ENCODE results near the gene NBAS. TPM values are rescaled to one million over a fixed set of nuclear protein-coding genes. Genes with fewer than 3 reads are reported as not detected.

Gene NBAS
- polyA plus RNA-seq, 4 donors: 26.0 to 67.2 (median 33.6) TPM

DNA sequence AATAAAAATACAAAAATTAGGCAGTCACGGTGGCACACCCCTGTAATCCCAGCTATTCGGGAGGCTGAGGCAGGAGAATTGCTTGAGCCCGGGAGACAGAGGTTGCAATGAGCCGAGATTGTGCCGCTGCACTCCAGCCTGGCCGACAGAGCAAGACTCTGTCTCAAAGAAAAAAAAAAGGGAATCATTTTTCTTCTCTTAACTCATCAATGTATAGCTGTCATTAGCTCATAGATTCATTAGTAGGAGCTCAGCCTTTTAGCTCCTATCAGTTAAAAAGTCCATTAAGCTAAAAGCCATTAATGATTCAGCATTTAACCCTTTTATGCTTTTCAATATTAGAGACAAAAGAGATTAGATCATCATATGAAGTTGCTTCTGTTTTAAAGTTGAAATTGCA lies 5.8 kb upstream of the NBAS start:
- DNase-seq: no peak
- peaks cover 0 to 7% (median 0%) of the 10 kb centered on the region in 3 donors for H3K4me1 ChIP-seq (ENCODE audit: control insufficient read depth in 3 of 3, insufficient read depth in 2 of 3, low read depth in 1 of 3, low read length in 2 of 3)
- H3K36me3 ChIP-seq (ENCODE audit: control insufficient read depth in 3 of 3, insufficient read depth in 2 of 3, low read depth in 1 of 3, low read length in 3 of 3): no peaks in the 10 kb centered on the region
- 90 to 94% (median 93%) methylated on average over 6 of the region's 6 CpGs for WGBS, 3 donors
- no peak for FAIRE-seq
- no peak overlapping the region for H3K4me3 ChIP-seq (ENCODE audit: low read depth in 1 of 3, low read length in 3 of 3)
- H3K27me3 ChIP-seq (ENCODE audit: control insufficient read depth in 3 of 3, insufficient read depth in 3 of 3, low read length in 3 of 3): no peaks in the 10 kb centered on the region
- no peak overlapping the region for H3K27ac ChIP-seq (ENCODE audit: low read depth in 1 of 3, low read length in 2 of 3)
- no peaks in the 10 kb centered on the region for H3K9me3 ChIP-seq (ENCODE audit: control insufficient read depth in 2 of 2, insufficient read depth in 1 of 2, low read depth in 1 of 2, low read length in 1 of 2)

DNA sequence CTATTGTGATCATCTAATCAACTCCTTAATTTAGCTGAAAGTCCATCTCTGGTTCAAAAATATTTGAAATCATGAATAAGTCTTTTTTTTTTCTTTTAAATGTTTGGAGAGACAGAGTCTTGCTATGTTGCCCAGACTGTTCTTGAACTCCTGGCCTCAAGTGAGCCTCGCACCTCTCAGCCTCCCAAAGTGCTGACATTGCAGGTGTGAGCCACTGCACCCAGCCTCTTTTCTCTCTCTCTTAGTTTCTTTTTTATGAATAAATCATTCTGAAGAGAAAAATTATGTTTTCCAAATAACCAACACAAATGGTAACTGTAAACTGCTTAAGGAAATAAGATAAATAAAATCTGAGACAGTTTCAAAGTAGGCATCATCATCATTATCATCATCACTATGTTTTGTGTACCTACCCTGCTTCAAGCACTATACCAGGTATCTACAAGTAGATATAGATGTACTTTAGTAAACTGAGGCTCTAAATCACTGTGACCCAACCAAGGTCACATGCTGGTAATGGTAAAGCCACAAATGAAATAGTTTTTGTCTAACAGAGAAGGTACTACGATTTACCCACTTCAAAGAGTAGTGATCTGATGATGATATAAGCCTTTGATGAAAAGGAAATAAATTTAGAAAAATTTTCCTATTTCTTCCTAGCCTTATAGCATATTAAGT lies 5.0 kb upstream of the NBAS start:
- Histone ChIP-seq H3K4me3 (ENCODE audit: low read depth in 1 of 3, low read length in 3 of 3) (no peak overlapping the region), H3K27ac (ENCODE audit: low read depth in 1 of 3, low read length in 2 of 3) (no peak overlapping the region), H3K36me3 (ENCODE audit: control insufficient read depth in 3 of 3, insufficient read depth in 2 of 3, low read depth in 1 of 3, low read length in 3 of 3) (no peaks in the 10 kb centered on the region), H3K9me3 (ENCODE audit: control insufficient read depth in 2 of 2, insufficient read depth in 1 of 2, low read depth in 1 of 2, low read length in 1 of 2) (no peaks in the 10 kb centered on the region), H3K27me3 (ENCODE audit: control insufficient read depth in 3 of 3, insufficient read depth in 3 of 3, low read length in 3 of 3) (no peaks in the 10 kb centered on the region), H3K4me1 (ENCODE audit: control insufficient read depth in 3 of 3, insufficient read depth in 2 of 3, low read depth in 1 of 3, low read length in 2 of 3) (peaks cover 0 to 7% (median 0%) of the 10 kb centered on the region in 3 donors)
- FAIRE-seq: no peak
- no peak for DNase-seq
- WGBS, 3 donors: 32 to 36% (median 35%) methylated on average over 2 of the region's 2 CpGs

DNA sequence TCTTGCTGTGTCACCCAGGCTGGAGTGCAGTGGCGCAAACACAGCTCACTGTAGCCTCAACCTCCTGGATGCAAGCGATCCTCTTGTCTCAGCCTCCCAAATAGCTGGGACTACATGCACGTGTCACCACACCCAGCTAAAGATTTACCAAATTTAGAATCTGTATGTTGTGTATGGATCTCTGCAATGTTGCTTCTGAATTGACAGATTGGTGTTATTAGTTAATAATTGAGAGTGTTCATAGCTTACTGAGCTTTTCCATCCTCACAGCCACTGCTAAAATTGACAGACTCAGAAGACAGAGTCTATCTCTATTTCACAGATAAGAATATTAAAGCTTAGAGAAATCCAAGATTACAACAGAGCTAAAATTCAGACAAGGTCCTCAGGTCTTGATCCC lies 4.3 kb upstream of the NBAS start:
- 78 to 88% (median 81%) methylated on average over 3 of the region's 3 CpGs for WGBS, 3 donors

DNA sequence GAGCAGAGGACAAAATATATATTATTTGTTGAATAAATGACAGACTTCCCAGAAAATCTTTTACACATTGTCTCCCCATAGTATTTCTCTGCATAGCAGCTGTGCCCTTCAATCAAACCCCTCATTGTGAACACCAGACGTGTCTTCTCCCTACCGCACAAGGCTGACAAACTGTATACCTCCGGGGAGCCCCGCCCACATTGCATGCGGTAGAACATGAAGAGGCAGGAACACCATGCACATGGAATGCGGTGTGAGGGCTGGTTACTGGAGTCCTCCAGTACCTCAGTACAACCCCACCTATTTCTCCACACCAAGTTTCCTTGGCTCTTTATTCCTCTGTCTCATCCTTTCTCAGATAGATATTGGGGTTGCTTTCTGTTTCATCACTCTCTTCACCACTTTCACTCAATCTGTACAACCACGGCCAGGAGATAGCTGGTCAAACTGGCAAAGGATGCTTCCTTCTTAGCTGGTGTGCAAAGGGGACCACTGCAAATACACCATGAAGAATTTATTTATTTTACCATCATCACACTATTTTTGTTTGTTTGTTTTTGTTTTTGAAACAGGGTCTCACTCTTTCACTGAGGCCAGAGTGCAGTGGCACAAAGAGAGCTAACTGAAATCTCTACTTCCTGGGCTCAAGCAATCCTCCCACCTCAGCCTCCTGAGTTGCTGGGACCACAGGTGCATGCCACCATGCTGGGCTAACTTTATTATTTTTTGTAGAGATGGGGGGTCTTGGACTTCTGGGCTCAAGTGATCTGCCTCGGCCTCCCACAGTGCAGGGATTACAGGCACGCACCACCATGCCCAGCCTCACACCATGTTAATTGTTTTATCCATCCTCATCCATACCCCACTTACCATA lies 2.3 kb upstream of the NBAS start:
- FAIRE-seq (no peak), DNase-seq (no peak)
- Histone ChIP-seq H3K36me3 (ENCODE audit: control insufficient read depth in 3 of 3, insufficient read depth in 2 of 3, low read depth in 1 of 3, low read length in 3 of 3) (no peaks in the 10 kb centered on the region), H3K4me1 (ENCODE audit: control insufficient read depth in 3 of 3, insufficient read depth in 2 of 3, low read depth in 1 of 3, low read length in 2 of 3) (peaks cover 2 to 18% (median 9%) of the 10 kb centered on the region in 3 donors), H3K27me3 (ENCODE audit: control insufficient read depth in 3 of 3, insufficient read depth in 3 of 3, low read length in 3 of 3) (no peaks in the 10 kb centered on the region), H3K4me3 (ENCODE audit: low read depth in 1 of 3, low read length in 3 of 3) (no peak overlapping the region), H3K27ac (ENCODE audit: low read depth in 1 of 3, low read length in 2 of 3) (no peak overlapping the region), H3K9me3 (ENCODE audit: control insufficient read depth in 2 of 2, insufficient read depth in 1 of 2, low read depth in 1 of 2, low read length in 1 of 2) (no peaks in the 10 kb centered on the region)
- 67 to 87% (median 84%) methylated on average over 9 of the region's 9 CpGs for WGBS, 3 donors

More for the DNA sequence above, 4.3 kb upstream of the NBAS start:
- Histone ChIP-seq H3K4me1 (ENCODE audit: control insufficient read depth in 3 of 3, insufficient read depth in 2 of 3, low read depth in 1 of 3, low read length in 2 of 3) (peaks cover 0 to 7% (median 0%) of the 10 kb centered on the region in 3 donors), H3K27me3 (ENCODE audit: control insufficient read depth in 3 of 3, insufficient read depth in 3 of 3, low read length in 3 of 3) (no peaks in the 10 kb centered on the region), H3K4me3 (ENCODE audit: low read depth in 1 of 3, low read length in 3 of 3) (no peak overlapping the region), H3K36me3 (ENCODE audit: control insufficient read depth in 3 of 3, insufficient read depth in 2 of 3, low read depth in 1 of 3, low read length in 3 of 3) (no peaks in the 10 kb centered on the region), H3K27ac (ENCODE audit: low read depth in 1 of 3, low read length in 2 of 3) (no peak overlapping the region), H3K9me3 (ENCODE audit: control insufficient read depth in 2 of 2, insufficient read depth in 1 of 2, low read depth in 1 of 2, low read length in 1 of 2) (no peaks in the 10 kb centered on the region)
- DNase-seq: no peak
- no peak for FAIRE-seq

DNA sequence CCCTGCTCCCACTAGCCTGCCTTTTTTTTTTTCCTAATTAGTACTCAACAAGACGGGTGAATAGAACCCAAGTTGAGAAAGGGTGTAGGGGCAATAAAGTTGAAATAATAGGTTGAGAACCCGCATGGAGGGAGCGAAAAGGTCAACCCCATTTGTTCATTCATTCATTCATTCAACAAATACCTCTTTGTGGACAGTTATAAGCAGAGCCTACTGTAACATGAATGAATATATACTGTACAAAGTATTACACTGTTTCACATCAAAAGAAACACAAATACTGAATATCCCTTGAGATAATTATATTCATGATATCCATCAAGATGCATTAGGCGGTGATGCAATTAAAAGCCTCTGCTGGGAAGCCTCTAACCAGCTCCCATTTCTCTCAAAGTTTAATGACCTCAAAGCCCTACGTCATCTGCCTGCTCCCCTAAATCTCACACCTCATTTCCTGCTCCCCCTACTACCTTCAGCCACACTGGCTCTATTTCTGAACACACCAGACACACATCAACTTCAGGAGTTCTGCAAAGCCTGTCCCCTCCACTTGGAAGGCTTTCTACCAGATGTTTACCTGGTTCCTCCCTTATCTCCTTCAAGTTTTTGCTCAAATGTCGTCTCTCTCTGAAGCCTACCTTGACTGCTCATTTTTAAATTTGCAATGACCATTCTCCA lies 1.4 kb upstream of the NBAS start:
- no peak for FAIRE-seq
- H3K4me3 ChIP-seq (ENCODE audit: low read depth in 1 of 3, low read length in 3 of 3): peak overlapping the region in 1 of 3 donors; percentile 82

DNA sequence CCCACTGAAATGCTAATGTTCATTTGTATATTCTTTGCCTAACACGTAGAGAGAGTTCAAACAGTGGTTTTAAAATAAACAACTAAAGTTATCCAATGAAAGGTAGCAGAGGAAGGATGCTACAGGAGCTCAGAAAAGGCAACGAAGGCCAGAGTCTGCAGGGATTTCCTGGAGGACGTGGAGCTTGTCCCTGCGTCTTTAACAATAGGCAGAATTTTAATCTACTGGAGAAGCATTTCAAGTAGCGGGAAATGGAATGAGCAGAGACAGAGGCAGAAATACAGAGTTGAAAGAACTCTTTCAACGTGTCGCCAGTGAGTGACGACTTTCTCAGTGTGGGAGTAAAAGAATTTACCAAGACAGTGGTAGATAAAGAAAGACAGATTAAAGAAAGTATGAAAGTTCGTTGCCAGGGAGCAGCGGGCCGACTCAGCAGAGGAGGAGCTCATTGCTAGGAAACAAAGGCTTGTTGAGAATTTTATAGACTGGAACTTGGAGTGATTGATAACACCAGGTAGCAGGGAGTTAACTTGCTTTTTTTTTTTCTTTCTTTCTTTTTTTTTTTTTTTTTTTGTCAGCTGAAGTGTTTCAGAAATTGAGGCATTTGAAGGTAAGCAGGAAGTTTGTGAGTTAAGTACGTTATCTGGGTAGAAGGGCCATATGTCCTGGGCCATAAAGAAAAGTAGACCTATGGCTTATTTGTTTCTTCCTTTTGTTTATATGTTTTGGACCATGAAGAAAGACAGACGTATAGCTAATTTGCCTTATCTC lies 625 bp upstream of the NBAS start:
- Histone ChIP-seq H3K36me3 (ENCODE audit: control insufficient read depth in 3 of 3, insufficient read depth in 2 of 3, low read depth in 1 of 3, low read length in 3 of 3) (no peaks in the 10 kb centered on the region), H3K27me3 (ENCODE audit: control insufficient read depth in 3 of 3, insufficient read depth in 3 of 3, low read length in 3 of 3) (no peaks in the 10 kb centered on the region), H3K4me3 (ENCODE audit: low read depth in 1 of 3, low read length in 3 of 3) (peak overlapping the region; percentile 82 to 94 (median 84)), H3K27ac (ENCODE audit: low read depth in 1 of 3, low read length in 2 of 3) (peak overlapping the region; percentile 12 to 88 (median 75)), H3K4me1 (ENCODE audit: control insufficient read depth in 3 of 3, insufficient read depth in 2 of 3, low read depth in 1 of 3, low read length in 2 of 3) (peaks cover 4 to 26% (median 15%) of the 10 kb centered on the region in 3 donors), H3K9me3 (ENCODE audit: control insufficient read depth in 2 of 2, insufficient read depth in 1 of 2, low read depth in 1 of 2, low read length in 1 of 2) (no peaks in the 10 kb centered on the region)
- peak; percentile 74 to 84 for DNase-seq
- WGBS, 3 donors: 1 to 5% (median 4%) methylated on average over 13 of the region's 13 CpGs
- no peak for FAIRE-seq

More for the DNA sequence above, 1.4 kb upstream of the NBAS start:
- DNase-seq: peak in 1 of 2 donors; percentile 8
- Histone ChIP-seq H3K27me3 (ENCODE audit: control insufficient read depth in 3 of 3, insufficient read depth in 3 of 3, low read length in 3 of 3) (no peaks in the 10 kb centered on the region), H3K27ac (ENCODE audit: low read depth in 1 of 3, low read length in 2 of 3) (peak overlapping the region in 1 of 3 donors; percentile 88), H3K9me3 (ENCODE audit: control insufficient read depth in 2 of 2, insufficient read depth in 1 of 2, low read depth in 1 of 2, low read length in 1 of 2) (no peaks in the 10 kb centered on the region), H3K4me1 (ENCODE audit: control insufficient read depth in 3 of 3, insufficient read depth in 2 of 3, low read depth in 1 of 3, low read length in 2 of 3) (peaks cover 4 to 26% (median 15%) of the 10 kb centered on the region in 3 donors), H3K36me3 (ENCODE audit: control insufficient read depth in 3 of 3, insufficient read depth in 2 of 3, low read depth in 1 of 3, low read length in 3 of 3) (no peaks in the 10 kb centered on the region)
- 45 to 69% (median 57%) methylated on average over 6 of the region's 6 CpGs for WGBS, 3 donors

DNA sequence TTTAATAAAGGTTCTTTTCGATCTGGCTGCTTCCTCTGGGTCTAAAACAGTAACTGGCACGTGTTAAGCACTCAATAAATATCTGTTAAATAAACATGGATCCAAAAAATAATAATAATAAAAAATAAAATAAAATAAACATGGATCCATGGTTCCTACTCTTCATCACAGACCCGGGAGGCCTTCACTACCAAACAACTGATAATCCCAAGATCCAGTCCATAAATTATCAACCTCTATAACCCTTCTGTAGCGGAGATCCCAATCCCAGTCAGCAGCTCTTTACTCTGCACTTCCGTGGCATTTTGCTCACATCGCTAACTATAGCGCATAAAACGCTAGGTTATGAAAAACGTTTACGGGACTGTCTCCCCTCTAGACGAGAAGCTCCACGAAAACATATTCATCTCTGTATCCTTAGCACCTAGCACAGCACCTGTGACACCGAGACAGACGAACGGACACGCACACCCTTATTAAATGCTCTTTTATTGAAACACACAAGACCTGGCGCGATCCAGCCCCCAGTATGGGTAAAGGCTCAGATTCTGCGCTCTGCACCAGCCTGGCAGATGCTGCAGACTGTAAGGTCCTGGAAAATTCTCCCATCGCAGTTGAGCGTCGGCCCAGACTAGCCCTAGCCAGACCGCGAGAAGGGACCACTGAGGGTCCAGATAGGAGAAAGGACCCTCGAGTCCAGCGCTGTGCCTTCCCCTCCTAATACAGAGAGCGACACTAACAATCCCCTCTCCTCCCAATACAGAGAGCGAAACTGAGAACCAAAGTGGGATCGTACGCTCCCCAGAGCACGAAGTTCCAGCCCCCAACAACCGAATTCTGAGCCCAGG lies 770 bp downstream of the NBAS start:
- H3K27ac ChIP-seq (ENCODE audit: low read depth in 1 of 3, low read length in 2 of 3): peak overlapping the region; percentile 43 to 88 (median 75)
- H3K4me3 ChIP-seq (ENCODE audit: low read depth in 1 of 3, low read length in 3 of 3): peak overlapping the region; percentile 82 to 94 (median 84)
- DNase-seq (peak; percentile 16 to 67), FAIRE-seq (no peak)
- H3K36me3 ChIP-seq (ENCODE audit: control insufficient read depth in 3 of 3, insufficient read depth in 2 of 3, low read depth in 1 of 3, low read length in 3 of 3): no peaks in the 10 kb centered on the region
- H3K27me3 ChIP-seq (ENCODE audit: control insufficient read depth in 3 of 3, insufficient read depth in 3 of 3, low read length in 3 of 3): no peaks in the 10 kb centered on the region
- H3K4me1 ChIP-seq (ENCODE audit: control insufficient read depth in 3 of 3, insufficient read depth in 2 of 3, low read depth in 1 of 3, low read length in 2 of 3): peaks cover 4 to 28% (median 15%) of the 10 kb centered on the region in 3 donors
- 1% methylated on average over 32 of the region's 32 CpGs for WGBS, 3 donors
- H3K9me3 ChIP-seq (ENCODE audit: control insufficient read depth in 2 of 2, insufficient read depth in 1 of 2, low read depth in 1 of 2, low read length in 1 of 2): no peaks in the 10 kb centered on the region
